ENCODE data around the gene GOLGA1.

GRCh38 chr9:124968238-124968637, 27.4 kb upstream of the GOLGA1 start:
- no peak for TF ChIP-seq GATA2 (IDR thresholded peaks at IDR 0.05; ENCODE audit: low read depth, low read length)
- no peak for TF ChIP-seq GATA3 (IDR thresholded peaks at IDR 0.05; ENCODE audit: low read depth, low read length)
